Peyer's patch (tissue), 4 donors: ENCODE measurements around the gene ITPRID1. TPM values are rescaled to one million over a fixed set of nuclear protein-coding genes. Genes with fewer than 3 reads are reported as not detected.

ENCODE experiments used
- DNase-seq, 3 donors: peaks; one replicate each; pipeline ENCODE4 v3.0.0-alpha.2; 2017 to 2019
- H3K27ac ChIP-seq, 4 donors: fragments of 200-600 bp; sonication (generic); one replicate each; pipeline ENCODE4 v1.5.1; 2016 to 2019
- H3K27me3 ChIP-seq, 2 donors: fragments of 200-600 bp; sonication (generic); one replicate each; pipeline ENCODE4 v1.5.1; 2019
- H3K36me3 ChIP-seq, 3 donors: fragments of 200-600 bp; sonication (generic); one replicate each; pipeline ENCODE4 v1.5.1; 2016 to 2019
- H3K4me1 ChIP-seq, 4 donors: fragments of 200-600 bp; sonication (generic); one replicate each; pipeline ENCODE4 v1.5.1; 2016 to 2019
- H3K4me3 ChIP-seq, 4 donors: fragments of 200-600 bp; sonication (generic); 1 replicate in 3 of 4; 2 replicates in 1 of 4; pipeline ENCODE4 v1.5.1; 2016 to 2019; ENCODE audit warnings: mild to moderate bottlenecking in 1 of 4
- H3K9me3 ChIP-seq, 4 donors: fragments of 200-600 bp; sonication (generic); one replicate each; pipeline ENCODE4 v1.5.1; 2016 to 2019; ENCODE audit warnings: mild to moderate bottlenecking in 1 of 4
- CTCF ChIP-seq, 6 experiments: fragments of 450-650 bp in 4 of 6; fragments of 200-600 bp in 2 of 6; sonication (generic) in 1 of 6; IDR thresholded peaks; one replicate each; pipeline ENCODE4 v1.5.1; 2017 to 2019; ENCODE audit warnings: antibody characterized with exemption in 6 of 6, mild to moderate bottlenecking in 3 of 6, moderate library complexity in 1 of 6
- POLR2A ChIP-seq, 2 donors: fragments of 450-650 bp; IDR thresholded peaks; one replicate each; pipeline ENCODE4 v1.5.1; 2017; ENCODE audit warnings: antibody characterized with exemption in 2 of 2, mild to moderate bottlenecking in 2 of 2, moderate library complexity in 2 of 2
- total RNA-seq, 4 donors: library from RNA; depleted of rRNA; stranded (reverse); fragments of >200 nt; gene quantifications; one replicate each; pipeline ENCODE4 v1.1.0, GENCODE V29; 2016

The ITPRID1 gene
- total RNA-seq, 4 donors from 2014 or later: 1.2 to 7.4 (median 4.7) TPM

- no peaks in the 10 kb centered on the region for H3K4me1 ChIP-seq
- no peak for TF ChIP-seq POLR2A (IDR thresholded peaks at IDR 0.05)
- TF ChIP-seq CTCF (IDR thresholded peaks at IDR 0.05): no peak
- no peak overlapping the region for H3K27ac ChIP-seq
- H3K9me3 ChIP-seq: no peaks in the 10 kb centered on the region
- no peaks in the 10 kb centered on the region for H3K36me3 ChIP-seq
- H3K4me3 ChIP-seq: no peak overlapping the region
- no peak for DNase-seq
- H3K27me3 ChIP-seq: no peaks in the 10 kb centered on the region
Measured at GRCh38 chr7:31690935-31691334, 177.0 kb downstream of the ITPRID1 start.

- H3K27ac ChIP-seq: no peak overlapping the region
- H3K4me1 ChIP-seq: no peaks in the 10 kb centered on the region
- no peaks in the 10 kb centered on the region for H3K36me3 ChIP-seq
- TF ChIP-seq POLR2A (IDR thresholded peaks at IDR 0.05) (no peak), CTCF (IDR thresholded peaks at IDR 0.05) (no peak)
- H3K9me3 ChIP-seq: no peaks in the 10 kb centered on the region
- no peaks in the 10 kb centered on the region for H3K27me3 ChIP-seq
- DNase-seq: no peak
- no peak overlapping the region for H3K4me3 ChIP-seq
Measured at GRCh38 chr7:31692451-31692850, 178.6 kb downstream of the ITPRID1 start.

- H3K4me3 ChIP-seq: no peak overlapping the region
- TF ChIP-seq POLR2A (IDR thresholded peaks at IDR 0.05) (no peak), CTCF (IDR thresholded peaks at IDR 0.05) (no peak)
- no peaks in the 10 kb centered on the region for H3K4me1 ChIP-seq
- no peaks in the 10 kb centered on the region for H3K36me3 ChIP-seq
- no peaks in the 10 kb centered on the region for H3K9me3 ChIP-seq
- no peak overlapping the region for H3K27ac ChIP-seq
- DNase-seq: no peak
- H3K27me3 ChIP-seq: no peaks in the 10 kb centered on the region
Measured at GRCh38 chr7:31692871-31693270, 179.0 kb downstream of the ITPRID1 start.

- Histone ChIP-seq H3K9me3 (no peaks in the 10 kb centered on the region), H3K4me3 (no peak overlapping the region), H3K4me1 (no peaks in the 10 kb centered on the region), H3K36me3 (no peaks in the 10 kb centered on the region), H3K27me3 (no peaks in the 10 kb centered on the region), H3K27ac (no peak overlapping the region)
- DNase-seq: no peak
- TF ChIP-seq POLR2A (IDR thresholded peaks at IDR 0.05) (no peak), CTCF (IDR thresholded peaks at IDR 0.05) (no peak)
Measured at GRCh38 chr7:31695859-31696614, 182.1 kb downstream of the ITPRID1 start.

- no peak for DNase-seq
- Histone ChIP-seq H3K36me3 (no peaks in the 10 kb centered on the region), H3K4me1 (no peaks in the 10 kb centered on the region), H3K27ac (no peak overlapping the region), H3K4me3 (no peak overlapping the region), H3K9me3 (no peaks in the 10 kb centered on the region), H3K27me3 (no peaks in the 10 kb centered on the region)
- TF ChIP-seq POLR2A (IDR thresholded peaks at IDR 0.05) (no peak), CTCF (IDR thresholded peaks at IDR 0.05) (no peak)
Measured at GRCh38 chr7:31699050-31699449, 185.2 kb downstream of the ITPRID1 start.
